ENCODE measurements around the gene SCGN. TPM values are rescaled to one million over a fixed set of nuclear protein-coding genes. Genes with fewer than 3 reads are reported as not detected.

Gene SCGN
- total RNA-seq, result not detected in 3 replicates
- long read RNA-seq, result 0 reads

GRCh38 chr6:25652007-25652515 is at the start of gene SCGN:
SCGN (plus strand) TSS chr6:25652215; CDS start chr6:25652404, 189 bp downstream.
- H3K9me3 Mint-ChIP-seq (ENCODE audit: low read depth), result no peaks in the 10 kb centered on the region
- peak; percentile 94 for DNase-seq (ENCODE audit: low spot score)
- peaks cover 7% of the 10 kb centered on the region for H3K4me1 Mint-ChIP-seq (ENCODE audit: low read depth)
- TF ChIP-seq CTCF (IDR thresholded peaks at IDR 0.05), result no peak
- no peak within 1 kb of the TSS for H3K27ac Mint-ChIP-seq (ENCODE audit: unreplicated experiment)
- peaks cover 48% of the 10 kb centered on the region for H3K27me3 Mint-ChIP-seq (ENCODE audit: low read depth)
- peak within 1 kb of the TSS; percentile 48 for H3K4me3 Mint-ChIP-seq (ENCODE audit: unreplicated experiment)
- H3K36me3 Mint-ChIP-seq (ENCODE audit: low read depth), result no peaks in the 10 kb centered on the region

- peak; percentile 51 for TF ChIP-seq CTCF (IDR thresholded peaks at IDR 0.05)
- H3K4me1 Mint-ChIP-seq (ENCODE audit: low read depth), result peaks cover 3% of the 10 kb centered on the region
- H3K9me3 Mint-ChIP-seq (ENCODE audit: low read depth), result no peaks in the 10 kb centered on the region
- no peak overlapping the region for H3K27ac Mint-ChIP-seq (ENCODE audit: unreplicated experiment)
- H3K4me3 Mint-ChIP-seq (ENCODE audit: unreplicated experiment), result no peak overlapping the region
- H3K36me3 Mint-ChIP-seq (ENCODE audit: low read depth), result peaks cover 5% of the 10 kb centered on the region
- no peak for DNase-seq (ENCODE audit: low spot score)
- no peaks in the 10 kb centered on the region for H3K27me3 Mint-ChIP-seq (ENCODE audit: low read depth)
These were observed 49.4 kb upstream of the SCGN start for GRCh38 chr6:25602674-25602982.

GRCh38 chr6:25603251-25603650 is 48.8 kb upstream of the SCGN start:
- no peak for TF ChIP-seq CTCF (IDR thresholded peaks at IDR 0.05)
- Mint-ChIP-seq H3K27ac (ENCODE audit: unreplicated experiment) (no peak overlapping the region), H3K9me3 (ENCODE audit: low read depth) (no peaks in the 10 kb centered on the region), H3K4me3 (ENCODE audit: unreplicated experiment) (no peak overlapping the region), H3K36me3 (ENCODE audit: low read depth) (peaks cover 6% of the 10 kb centered on the region), H3K4me1 (ENCODE audit: low read depth) (peaks cover 3% of the 10 kb centered on the region), H3K27me3 (ENCODE audit: low read depth) (no peaks in the 10 kb centered on the region)
- no peak for DNase-seq (ENCODE audit: low spot score)

- no peak for TF ChIP-seq CTCF (IDR thresholded peaks at IDR 0.05)
- no peak overlapping the region for H3K4me3 Mint-ChIP-seq (ENCODE audit: unreplicated experiment)
- H3K27ac Mint-ChIP-seq (ENCODE audit: unreplicated experiment), result no peak overlapping the region
- H3K4me1 Mint-ChIP-seq (ENCODE audit: low read depth), result peaks cover 3% of the 10 kb centered on the region
- H3K27me3 Mint-ChIP-seq (ENCODE audit: low read depth), result no peaks in the 10 kb centered on the region
- DNase-seq (ENCODE audit: low spot score), result no peak
- no peaks in the 10 kb centered on the region for H3K9me3 Mint-ChIP-seq (ENCODE audit: low read depth)
- peaks cover 5% of the 10 kb centered on the region for H3K36me3 Mint-ChIP-seq (ENCODE audit: low read depth)
These were observed 45.9 kb upstream of the SCGN start for GRCh38 chr6:25606151-25606550.

GRCh38 chr6:25608558-25609174 is 43.3 kb upstream of the SCGN start:
- peaks cover 11% of the 10 kb centered on the region for H3K36me3 Mint-ChIP-seq (ENCODE audit: low read depth)
- no peak overlapping the region for H3K4me3 Mint-ChIP-seq (ENCODE audit: unreplicated experiment)
- H3K27ac Mint-ChIP-seq (ENCODE audit: unreplicated experiment), result no peak overlapping the region
- H3K9me3 Mint-ChIP-seq (ENCODE audit: low read depth), result no peaks in the 10 kb centered on the region
- no peaks in the 10 kb centered on the region for H3K27me3 Mint-ChIP-seq (ENCODE audit: low read depth)
- DNase-seq (ENCODE audit: low spot score), result no peak
- H3K4me1 Mint-ChIP-seq (ENCODE audit: low read depth), result peaks cover 6% of the 10 kb centered on the region
- no peak for TF ChIP-seq CTCF (IDR thresholded peaks at IDR 0.05)
